Mucosa of descending colon (tissue), 3 donors: Measurements from ENCODE around the gene CDK2. TPM values are rescaled to one million over a fixed set of nuclear protein-coding genes. Genes with fewer than 3 reads are reported as not detected.

Experiments
- ATAC-seq: fragments of 200-7000 bp; cut with Tn5 transposase; one replicate; pipeline ENCODE4 v1.9.1; 2020; ENCODE audit warnings: mild to moderate bottlenecking, moderate library complexity
- DNase-seq, 3 donors: peaks; one replicate each; pipeline ENCODE4 v3.0.0-alpha.2; 2020
- H3K36me3 ChIP-seq: fragments of 200-600 bp; one replicate; pipeline ENCODE4 v1.8.0; 2021; ENCODE audit warnings: low read depth, mild to moderate bottlenecking
- H3K4me1 ChIP-seq: fragments of 200-600 bp; one replicate; pipeline ENCODE4 v1.8.0; 2021; ENCODE audit warnings: low read depth, mild to moderate bottlenecking
- H3K4me3 ChIP-seq: fragments of 200-600 bp; one replicate; pipeline ENCODE4 v1.8.0; 2021; ENCODE audit warnings: mild to moderate bottlenecking
- H3K9me3 ChIP-seq: fragments of 200-600 bp; one replicate; pipeline ENCODE4 v1.8.0; 2021; ENCODE audit warnings: mild to moderate bottlenecking
- intact Hi-C, 2 donors: fragments of 100-400 bp; cut with DNase I in 1 of 2; cut with micrococcal nuclease in 1 of 2; formaldehyde crosslinking; loops; one replicate each; pipeline versions ENCODE4 v1.11.0 to v1.11.1; 2022; cut with DNase I, micrococcal nuclease
- total RNA-seq, 3 donors: library from RNA; stranded (reverse); fragmentation: NEBNext Ultra II Directional in 2 of 3; extraction: Animal tissue kit (Norgen Biotek cat#: 25700) in 2 of 3; gene quantifications; one replicate each; pipeline versions ENCODE4 v1.2.1 to v1.2.4, GENCODE V29; 2021 to 2023
- TF ChIP-seq, protein P1 (sequence below): fragments of 200-600 bp; IDR thresholded peaks from one replicate; pipeline ENCODE4 v1.8.0; 2022; ENCODE audit warnings: antibody characterized with exemption, mild to moderate bottlenecking
- donor health status: DM: no; HTN: no; CAD: no; lungs with moderate emphysema.
- donor health status: DM: no; HTN: no; CAD: no.
- donor health status: DM: no; HTN: yes; CAD: no.

The CDK2 gene
- total RNA-seq, 3 donors from 2014 or later, result 17.1 to 22.1 (median 20.8) TPM

GRCh38 chr12:56010111-56010570, 43.5 kb downstream of the CDK2 start:
- Histone ChIP-seq H3K4me1 (peaks cover 18% of the 10 kb centered on the region), H3K4me3 (no peak overlapping the region), H3K9me3 (no peaks in the 10 kb centered on the region), H3K36me3 (no peaks in the 10 kb centered on the region)
- peak; percentile 52 for ATAC-seq
- DNase-seq, result no peak
- TF ChIP-seq, protein P1, sequence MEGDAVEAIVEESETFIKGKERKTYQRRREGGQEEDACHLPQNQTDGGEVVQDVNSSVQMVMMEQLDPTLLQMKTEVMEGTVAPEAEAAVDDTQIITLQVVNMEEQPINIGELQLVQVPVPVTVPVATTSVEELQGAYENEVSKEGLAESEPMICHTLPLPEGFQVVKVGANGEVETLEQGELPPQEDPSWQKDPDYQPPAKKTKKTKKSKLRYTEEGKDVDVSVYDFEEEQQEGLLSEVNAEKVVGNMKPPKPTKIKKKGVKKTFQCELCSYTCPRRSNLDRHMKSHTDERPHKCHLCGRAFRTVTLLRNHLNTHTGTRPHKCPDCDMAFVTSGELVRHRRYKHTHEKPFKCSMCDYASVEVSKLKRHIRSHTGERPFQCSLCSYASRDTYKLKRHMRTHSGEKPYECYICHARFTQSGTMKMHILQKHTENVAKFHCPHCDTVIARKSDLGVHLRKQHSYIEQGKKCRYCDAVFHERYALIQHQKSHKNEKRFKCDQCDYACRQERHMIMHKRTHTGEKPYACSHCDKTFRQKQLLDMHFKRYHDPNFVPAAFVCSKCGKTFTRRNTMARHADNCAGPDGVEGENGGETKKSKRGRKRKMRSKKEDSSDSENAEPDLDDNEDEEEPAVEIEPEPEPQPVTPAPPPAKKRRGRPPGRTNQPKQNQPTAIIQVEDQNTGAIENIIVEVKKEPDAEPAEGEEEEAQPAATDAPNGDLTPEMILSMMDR, result no peak
- intact Hi-C loops, result no loop called here

DNA sequence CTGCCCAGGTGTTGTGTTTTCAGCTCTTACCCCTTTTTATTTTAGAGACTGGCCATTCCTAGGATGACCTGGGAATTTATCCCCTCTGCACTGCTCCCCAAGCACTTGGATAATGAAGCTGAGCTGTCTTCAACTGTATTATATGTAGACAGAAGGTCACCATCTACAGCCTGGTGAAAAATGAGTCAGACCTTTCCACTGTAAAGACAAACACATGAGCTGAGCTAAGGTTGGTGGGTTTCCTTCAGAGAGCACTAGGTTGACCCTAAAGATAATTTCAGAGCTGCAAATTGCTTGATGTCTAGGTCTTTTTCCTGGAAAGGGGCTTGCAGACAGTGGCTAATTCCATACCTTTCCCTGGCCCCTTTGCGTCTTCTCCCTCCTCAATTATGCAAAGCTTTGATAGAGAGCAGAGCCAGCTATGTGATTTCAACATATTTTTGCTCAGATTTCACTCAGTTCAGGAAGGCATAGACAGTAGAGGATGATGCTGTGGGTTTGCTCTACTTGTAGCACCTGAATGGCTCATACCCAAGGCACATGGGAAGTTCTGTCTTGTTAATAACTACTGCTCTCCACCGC, 45.0 kb downstream of the CDK2 start:
- no peaks in the 10 kb centered on the region for H3K36me3 ChIP-seq
- no peaks in the 10 kb centered on the region for H3K9me3 ChIP-seq
- DNase-seq, result no peak
- no peak for ATAC-seq
- intact Hi-C loops, result no loop called here
- peaks cover 18% of the 10 kb centered on the region for H3K4me1 ChIP-seq
- TF ChIP-seq, protein P1, result no peak
- H3K4me3 ChIP-seq, result no peak overlapping the region

- no peak for DNase-seq
- H3K4me1 ChIP-seq, result peaks cover 18% of the 10 kb centered on the region
- H3K36me3 ChIP-seq, result no peaks in the 10 kb centered on the region
- H3K4me3 ChIP-seq, result no peak overlapping the region
- TF ChIP-seq, protein P1, result no peak
- ATAC-seq, result peak; percentile 6
- no peaks in the 10 kb centered on the region for H3K9me3 ChIP-seq
- intact Hi-C loops, result no loop called here
Observed at GRCh38 chr12:56013482-56013881, 46.9 kb downstream of the CDK2 start.

DNA sequence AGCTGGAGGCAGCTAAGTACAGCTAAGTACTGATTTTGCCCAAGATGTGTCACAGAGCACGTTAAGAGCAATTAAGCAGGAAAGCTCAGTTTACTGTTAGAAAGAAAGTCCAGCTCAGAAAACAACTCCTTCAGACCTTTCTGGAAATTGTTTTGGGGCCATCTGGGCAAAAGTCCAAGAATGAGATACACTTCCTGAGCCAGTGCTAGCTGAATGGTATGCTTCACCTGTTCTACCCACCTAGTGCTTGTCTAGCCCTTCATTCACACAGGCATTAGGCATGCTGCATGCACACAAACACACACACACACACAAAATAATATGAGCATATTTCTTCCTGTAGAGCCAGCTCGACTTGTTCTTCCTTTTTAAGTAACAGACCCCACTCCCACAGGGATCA, 47.6 kb downstream of the CDK2 start:
- no peaks in the 10 kb centered on the region for H3K36me3 ChIP-seq
- intact Hi-C loops, result no loop called here
- DNase-seq (no peak), ATAC-seq (peak; percentile 10)
- H3K4me3 ChIP-seq, result no peak overlapping the region
- peaks cover 18% of the 10 kb centered on the region for H3K4me1 ChIP-seq
- no peaks in the 10 kb centered on the region for H3K9me3 ChIP-seq
- TF ChIP-seq, protein P1, result no peak

GRCh38 chr12:56017181-56017580, 50.6 kb downstream of the CDK2 start:
- ATAC-seq (no peak), DNase-seq (no peak)
- Histone ChIP-seq H3K9me3 (no peaks in the 10 kb centered on the region), H3K4me3 (no peak overlapping the region), H3K36me3 (no peaks in the 10 kb centered on the region), H3K4me1 (peaks cover 18% of the 10 kb centered on the region)
- TF ChIP-seq, protein P1, result no peak
- intact Hi-C loops, result no loop called here

DNA sequence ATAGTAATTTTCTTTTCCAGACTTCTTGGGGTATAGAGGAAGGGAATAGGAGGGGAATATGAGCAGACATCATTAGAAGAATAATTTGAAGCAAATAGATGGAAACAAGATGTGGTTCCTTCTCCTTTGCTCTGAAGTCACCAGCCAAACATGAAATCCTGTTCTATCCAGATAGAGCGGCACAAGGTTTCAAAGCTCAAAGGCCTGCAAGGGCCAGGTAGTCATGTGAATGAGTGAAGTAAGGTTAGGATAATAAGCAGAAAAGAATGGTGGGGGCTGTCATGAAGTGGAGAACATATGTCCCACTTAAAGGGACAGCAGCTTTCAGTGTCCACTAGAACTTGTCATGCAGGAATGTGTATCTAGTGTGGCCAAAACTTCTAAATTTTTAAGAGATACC, 51.7 kb downstream of the CDK2 start:
- Histone ChIP-seq H3K4me3 (no peak overlapping the region), H3K9me3 (no peaks in the 10 kb centered on the region), H3K4me1 (peaks cover 16% of the 10 kb centered on the region), H3K36me3 (no peaks in the 10 kb centered on the region)
- ATAC-seq (no peak), DNase-seq (no peak)
- TF ChIP-seq, protein P1, result no peak
- intact Hi-C loops, result no loop called here
